Tibial nerve (tissue), 4 donors: Measurements from ENCODE around the gene PPIP5K2. TPM values are rescaled to one million over a fixed set of nuclear protein-coding genes. Genes with fewer than 3 reads are reported as not detected.

ENCODE experiments used
- DNase-seq, 2 donors: peaks; one replicate each; pipeline ENCODE4 v3.0.0-alpha.2; 2019; ENCODE audit warnings: low spot score in 2 of 2
- H3K27ac ChIP-seq, 4 donors: fragments of 200-600 bp; sonication (generic) in 3 of 4; one replicate each; pipeline ENCODE4 v1.5.1; 2017 to 2019; ENCODE audit warnings: mild to moderate bottlenecking in 1 of 4
- H3K27me3 ChIP-seq, 2 donors: fragments of 200-600 bp; sonication (generic) in 1 of 2; one replicate each; pipeline versions ENCODE4 v1.5.1 to v1.6.0; 2017 to 2019
- H3K36me3 ChIP-seq, 3 donors: fragments of 200-600 bp; sonication (generic); one replicate each; pipeline ENCODE4 v1.5.1; 2018 to 2019
- H3K4me1 ChIP-seq, 4 donors: fragments of 200-600 bp; sonication (generic) in 3 of 4; one replicate each; pipeline ENCODE4 v1.5.1; 2017 to 2019
- H3K4me3 ChIP-seq, 4 donors: fragments of 200-600 bp; sonication (generic) in 3 of 4; one replicate each; pipeline ENCODE4 v1.5.1; 2017 to 2019; ENCODE audit warnings: mild to moderate bottlenecking in 1 of 4, moderate library complexity in 1 of 4
- H3K9me3 ChIP-seq, 4 donors: fragments of 200-600 bp; sonication (generic) in 3 of 4; one replicate each; pipeline ENCODE4 v1.5.1; 2017 to 2019
- CTCF ChIP-seq, 5 experiments: fragments of 200-600 bp in 3 of 5; fragments of 450-650 bp in 2 of 5; sonication (generic) in 3 of 5; IDR thresholded peaks; one replicate each; pipeline ENCODE4 v1.5.1; 2016 to 2019; ENCODE audit warnings: antibody characterized with exemption in 5 of 5, mild to moderate bottlenecking in 3 of 5, moderate library complexity in 2 of 5
- EP300 ChIP-seq, 2 donors: sonication (generic); formaldehyde crosslinking; IDR thresholded peaks; one replicate each; pipeline ENCODE4 v1.6.1; 2017; ENCODE audit warnings: antibody characterized with exemption in 2 of 2, mild to moderate bottlenecking in 1 of 2
- POLR2A ChIP-seq, 2 donors: fragments of 450-650 bp; IDR thresholded peaks; one replicate each; pipeline ENCODE4 v1.6.1; 2017; ENCODE audit warnings: antibody characterized with exemption in 2 of 2, mild to moderate bottlenecking in 2 of 2, moderate library complexity in 2 of 2
- WGBS, 2 donors: methylation state at CpG; one replicate each; pipeline ENCODE4 v1.1.5; 2018; 5-methylcytosine and 5-hydroxymethylcytosine counted together
- total RNA-seq, 4 donors: library from RNA; depleted of rRNA; stranded (reverse); fragments of >200 nt; gene quantifications; one replicate each; pipeline ENCODE4 v1.1.0, GENCODE V29; 2016

Gene PPIP5K2
- total RNA-seq, 4 donors from 2014 or later = 36.6 to 62.1 (median 44.7) TPM

- peaks cover 2 to 81% (median 16%) of the 10 kb centered on the region in 3 donors for H3K36me3 ChIP-seq
- no peak for TF ChIP-seq EP300 (IDR thresholded peaks at IDR 0.05)
- TF ChIP-seq CTCF (IDR thresholded peaks at IDR 0.05) = no peak
- no peak for TF ChIP-seq POLR2A (IDR thresholded peaks at IDR 0.05)
Measured at GRCh38 chr5:103090791-103091190, 29.3 kb upstream of the PPIP5K2 start.

GRCh38 chr5:103092676-103093075 lies 27.4 kb upstream of the PPIP5K2 start:
- Histone ChIP-seq H3K27ac (peak overlapping the region in 1 of 4 donors; percentile 1), H3K4me3 (no peak overlapping the region), H3K27me3 (no peaks in the 10 kb centered on the region), H3K9me3 (no peaks in the 10 kb centered on the region), H3K36me3 (peaks cover 2 to 76% (median 8%) of the 10 kb centered on the region in 3 donors), H3K4me1 (no peaks in the 10 kb centered on the region)
- WGBS, 2 donors = 87 to 92% methylated on average over 3 of the region's 3 CpGs
- TF ChIP-seq POLR2A (IDR thresholded peaks at IDR 0.05) (no peak), CTCF (IDR thresholded peaks at IDR 0.05) (no peak), EP300 (IDR thresholded peaks at IDR 0.05) (no peak)
- no peak for DNase-seq

More at GRCh38 chr5:103090791-103091190, 29.3 kb upstream of the PPIP5K2 start:
- Histone ChIP-seq H3K4me1 (no peaks in the 10 kb centered on the region), H3K27ac (peak overlapping the region in 2 of 4 donors; percentile 64 to 65), H3K4me3 (no peak overlapping the region), H3K27me3 (no peaks in the 10 kb centered on the region), H3K9me3 (no peaks in the 10 kb centered on the region)
- WGBS, 2 donors = 51 to 65% methylated on average over 1 of the region's 1 CpG
- no peak for DNase-seq

GRCh38 chr5:103093727-103094126 lies 26.4 kb upstream of the PPIP5K2 start:
- no peak for DNase-seq
- no peaks in the 10 kb centered on the region for H3K9me3 ChIP-seq
- 86 to 92% methylated on average over 1 of the region's 1 CpG for WGBS, 2 donors
- H3K27me3 ChIP-seq = no peaks in the 10 kb centered on the region
- no peak overlapping the region for H3K27ac ChIP-seq
- no peaks in the 10 kb centered on the region for H3K4me1 ChIP-seq
- H3K36me3 ChIP-seq = peaks cover 0 to 65% (median under 1%) of the 10 kb centered on the region in 3 donors
- TF ChIP-seq CTCF (IDR thresholded peaks at IDR 0.05) = no peak
- no peak for TF ChIP-seq POLR2A (IDR thresholded peaks at IDR 0.05)
- no peak for TF ChIP-seq EP300 (IDR thresholded peaks at IDR 0.05)
- H3K4me3 ChIP-seq = no peak overlapping the region

- Histone ChIP-seq H3K9me3 (no peaks in the 10 kb centered on the region), H3K36me3 (peaks cover 0 to 56% (median 0%) of the 10 kb centered on the region in 3 donors), H3K4me3 (no peak overlapping the region), H3K27me3 (no peaks in the 10 kb centered on the region), H3K27ac (no peak overlapping the region), H3K4me1 (no peaks in the 10 kb centered on the region)
- 44 to 48% methylated on average over 2 of the region's 2 CpGs for WGBS, 2 donors
- no peak for TF ChIP-seq POLR2A (IDR thresholded peaks at IDR 0.05)
- no peak for TF ChIP-seq EP300 (IDR thresholded peaks at IDR 0.05)
- no peak for TF ChIP-seq CTCF (IDR thresholded peaks at IDR 0.05)
- no peak for DNase-seq
Measured at GRCh38 chr5:103094737-103095136, 25.4 kb upstream of the PPIP5K2 start.

- no peaks in the 10 kb centered on the region for H3K27me3 ChIP-seq
- H3K9me3 ChIP-seq = no peaks in the 10 kb centered on the region
- no peak for TF ChIP-seq CTCF (IDR thresholded peaks at IDR 0.05)
- peaks cover 0 to 61% (median 0%) of the 10 kb centered on the region in 3 donors for H3K36me3 ChIP-seq
- 56 to 71% methylated on average over 2 of the region's 2 CpGs for WGBS, 2 donors
- H3K4me1 ChIP-seq = no peaks in the 10 kb centered on the region
- DNase-seq = no peak
- H3K27ac ChIP-seq = no peak overlapping the region
- no peak overlapping the region for H3K4me3 ChIP-seq
Measured at GRCh38 chr5:103098993-103099392, 21.1 kb upstream of the PPIP5K2 start.
